ENCODE measurements around the gene TRAP1.

GRCh38 chr16:3754081-3754703, 36.9 kb upstream of the TRAP1 start:
- TF ChIP-seq CTCF (IDR thresholded peaks at IDR 0.05) (no peak), POLR2A (IDR thresholded peaks at IDR 0.05) (no peak)

Data from ovary (tissue), 3 donors.